ENCODE data around the gene UMODL1. TPM values are rescaled to one million over a fixed set of nuclear protein-coding genes. Genes with fewer than 3 reads are reported as not detected.
A peak's percentile ranks its signal among the peaks of the same experiment; 100 is the strongest.

UMODL1 gene
- total RNA-seq, 1 donor from 2014 or later = 0.19 TPM

GRCh38 chr21:42101246-42101645, 30.1 kb downstream of the UMODL1 start:
- peaks cover 15% of the 10 kb centered on the region for H3K4me1 Mint-ChIP-seq (ENCODE audit: low read depth)
- H3K27ac Mint-ChIP-seq = no peak overlapping the region
- TF ChIP-seq, protein P1, sequence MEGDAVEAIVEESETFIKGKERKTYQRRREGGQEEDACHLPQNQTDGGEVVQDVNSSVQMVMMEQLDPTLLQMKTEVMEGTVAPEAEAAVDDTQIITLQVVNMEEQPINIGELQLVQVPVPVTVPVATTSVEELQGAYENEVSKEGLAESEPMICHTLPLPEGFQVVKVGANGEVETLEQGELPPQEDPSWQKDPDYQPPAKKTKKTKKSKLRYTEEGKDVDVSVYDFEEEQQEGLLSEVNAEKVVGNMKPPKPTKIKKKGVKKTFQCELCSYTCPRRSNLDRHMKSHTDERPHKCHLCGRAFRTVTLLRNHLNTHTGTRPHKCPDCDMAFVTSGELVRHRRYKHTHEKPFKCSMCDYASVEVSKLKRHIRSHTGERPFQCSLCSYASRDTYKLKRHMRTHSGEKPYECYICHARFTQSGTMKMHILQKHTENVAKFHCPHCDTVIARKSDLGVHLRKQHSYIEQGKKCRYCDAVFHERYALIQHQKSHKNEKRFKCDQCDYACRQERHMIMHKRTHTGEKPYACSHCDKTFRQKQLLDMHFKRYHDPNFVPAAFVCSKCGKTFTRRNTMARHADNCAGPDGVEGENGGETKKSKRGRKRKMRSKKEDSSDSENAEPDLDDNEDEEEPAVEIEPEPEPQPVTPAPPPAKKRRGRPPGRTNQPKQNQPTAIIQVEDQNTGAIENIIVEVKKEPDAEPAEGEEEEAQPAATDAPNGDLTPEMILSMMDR (IDR thresholded peaks at IDR 0.05; ENCODE audit: unreplicated experiment) = no peak
- no peaks in the 10 kb centered on the region for H3K27me3 Mint-ChIP-seq
- DNase-seq (ENCODE audit: low spot score, unreplicated experiment) = no peak
- no peak overlapping the region for H3K4me3 Mint-ChIP-seq (ENCODE audit: low read depth)
- no peaks in the 10 kb centered on the region for H3K9me3 Mint-ChIP-seq (ENCODE audit: low read depth)
- H3K36me3 Mint-ChIP-seq (ENCODE audit: insufficient read depth) = no peaks in the 10 kb centered on the region

DNA sequence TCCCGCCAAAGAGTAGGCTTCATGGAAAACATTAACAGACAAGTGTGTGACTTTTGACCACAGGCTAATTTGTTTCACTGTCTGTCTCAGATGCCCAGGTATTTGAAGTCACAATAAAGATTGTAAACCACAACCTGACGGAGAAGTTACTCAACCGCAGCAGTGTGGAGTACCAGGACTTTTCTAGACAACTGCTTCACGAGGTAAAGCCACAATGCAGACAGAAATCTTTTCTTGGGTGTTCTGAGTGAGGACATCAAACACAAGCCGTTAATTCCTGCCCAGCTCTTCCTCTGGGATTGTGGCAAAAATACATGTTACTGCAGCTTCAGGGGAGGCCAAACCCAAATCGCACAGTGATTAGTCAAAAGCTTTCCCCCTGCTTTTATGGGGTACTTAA, 31.0 kb downstream of the UMODL1 start:
- DNase-seq (ENCODE audit: low spot score, unreplicated experiment) = no peak
- H3K4me3 Mint-ChIP-seq (ENCODE audit: low read depth) = no peak overlapping the region
- H3K27me3 Mint-ChIP-seq = no peaks in the 10 kb centered on the region
- H3K4me1 Mint-ChIP-seq (ENCODE audit: low read depth) = peaks cover 15% of the 10 kb centered on the region
- peak overlapping the region; percentile 20 for H3K27ac Mint-ChIP-seq
- no peaks in the 10 kb centered on the region for H3K36me3 Mint-ChIP-seq (ENCODE audit: insufficient read depth)
- H3K9me3 Mint-ChIP-seq (ENCODE audit: low read depth) = no peaks in the 10 kb centered on the region
- TF ChIP-seq, protein P1 (IDR thresholded peaks at IDR 0.05; ENCODE audit: unreplicated experiment) = no peak

DNA sequence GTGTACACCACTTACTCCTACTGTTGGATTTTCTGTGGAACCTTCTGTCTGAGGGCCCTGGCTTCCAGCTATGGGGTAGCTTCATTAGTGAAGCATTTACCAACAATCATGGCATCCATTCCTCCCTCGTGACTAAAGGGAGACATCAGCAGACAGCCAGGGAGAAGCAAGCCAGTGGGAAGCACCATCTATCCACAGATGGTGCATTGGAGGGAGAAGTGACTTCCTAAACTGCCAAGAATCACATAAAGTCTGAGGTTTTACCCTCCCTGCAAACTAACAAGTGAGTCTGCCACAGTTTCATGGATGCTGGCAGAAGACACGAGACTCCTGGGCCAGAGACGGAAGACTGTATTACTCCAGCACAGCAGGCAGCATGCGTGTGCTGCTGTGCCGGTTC, 31.4 kb downstream of the UMODL1 start:
- no peaks in the 10 kb centered on the region for H3K9me3 Mint-ChIP-seq (ENCODE audit: low read depth)
- TF ChIP-seq, protein P1 (IDR thresholded peaks at IDR 0.05; ENCODE audit: unreplicated experiment) = no peak
- no peaks in the 10 kb centered on the region for H3K36me3 Mint-ChIP-seq (ENCODE audit: insufficient read depth)
- no peak overlapping the region for H3K27ac Mint-ChIP-seq
- no peaks in the 10 kb centered on the region for H3K27me3 Mint-ChIP-seq
- H3K4me1 Mint-ChIP-seq (ENCODE audit: low read depth) = peaks cover 15% of the 10 kb centered on the region
- DNase-seq (ENCODE audit: low spot score, unreplicated experiment) = no peak
- H3K4me3 Mint-ChIP-seq (ENCODE audit: low read depth) = no peak overlapping the region

GRCh38 chr21:42102991-42103390, 31.9 kb downstream of the UMODL1 start:
- H3K9me3 Mint-ChIP-seq (ENCODE audit: low read depth) = no peaks in the 10 kb centered on the region
- no peak for DNase-seq (ENCODE audit: low spot score, unreplicated experiment)
- H3K36me3 Mint-ChIP-seq (ENCODE audit: insufficient read depth) = no peaks in the 10 kb centered on the region
- H3K4me3 Mint-ChIP-seq (ENCODE audit: low read depth) = no peak overlapping the region
- H3K27ac Mint-ChIP-seq = no peak overlapping the region
- no peaks in the 10 kb centered on the region for H3K27me3 Mint-ChIP-seq
- peaks cover 15% of the 10 kb centered on the region for H3K4me1 Mint-ChIP-seq (ENCODE audit: low read depth)
- TF ChIP-seq, protein P1 (IDR thresholded peaks at IDR 0.05; ENCODE audit: unreplicated experiment) = no peak

DNA sequence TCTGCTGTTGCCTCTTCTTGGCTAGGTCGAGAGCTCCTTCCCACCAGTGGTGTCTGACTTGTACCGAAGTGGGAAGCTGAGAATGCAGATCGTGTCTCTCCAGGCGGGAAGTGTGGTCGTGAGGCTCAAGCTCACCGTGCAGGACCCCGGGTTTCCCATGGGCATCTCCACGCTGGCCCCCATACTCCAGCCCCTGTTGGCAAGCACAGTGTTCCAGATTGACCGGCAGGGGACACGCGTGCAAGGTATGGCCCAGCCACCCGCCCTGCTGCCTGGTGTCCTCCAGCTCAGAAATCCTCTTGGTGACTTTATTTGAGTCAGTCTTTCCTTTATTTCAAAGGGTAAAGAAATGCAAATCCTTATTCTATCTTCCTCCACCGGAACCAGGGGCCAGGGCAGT, 32.7 kb downstream of the UMODL1 start:
- Mint-ChIP-seq H3K27ac (no peak overlapping the region), H3K27me3 (no peaks in the 10 kb centered on the region), H3K9me3 (ENCODE audit: low read depth) (no peaks in the 10 kb centered on the region), H3K4me1 (ENCODE audit: low read depth) (peaks cover 15% of the 10 kb centered on the region), H3K4me3 (ENCODE audit: low read depth) (no peak overlapping the region), H3K36me3 (ENCODE audit: insufficient read depth) (no peaks in the 10 kb centered on the region)
- TF ChIP-seq, protein P1 (IDR thresholded peaks at IDR 0.05; ENCODE audit: unreplicated experiment) = no peak
- DNase-seq (ENCODE audit: low spot score, unreplicated experiment) = no peak
